GM10847 (cell line): ENCODE data around the gene CNPY4.

Experiments
- POLR2A ChIP-seq: IDR thresholded peaks from 2 replicates; pipeline ENCODE4 v1.6.1; 2011; ENCODE audit not compliant: insufficient read length; ENCODE audit errors: extremely low read depth

CNPY4 gene, protein sequence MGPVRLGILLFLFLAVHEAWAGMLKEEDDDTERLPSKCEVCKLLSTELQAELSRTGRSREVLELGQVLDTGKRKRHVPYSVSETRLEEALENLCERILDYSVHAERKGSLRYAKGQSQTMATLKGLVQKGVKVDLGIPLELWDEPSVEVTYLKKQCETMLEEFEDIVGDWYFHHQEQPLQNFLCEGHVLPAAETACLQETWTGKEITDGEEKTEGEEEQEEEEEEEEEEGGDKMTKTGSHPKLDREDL

DNA sequence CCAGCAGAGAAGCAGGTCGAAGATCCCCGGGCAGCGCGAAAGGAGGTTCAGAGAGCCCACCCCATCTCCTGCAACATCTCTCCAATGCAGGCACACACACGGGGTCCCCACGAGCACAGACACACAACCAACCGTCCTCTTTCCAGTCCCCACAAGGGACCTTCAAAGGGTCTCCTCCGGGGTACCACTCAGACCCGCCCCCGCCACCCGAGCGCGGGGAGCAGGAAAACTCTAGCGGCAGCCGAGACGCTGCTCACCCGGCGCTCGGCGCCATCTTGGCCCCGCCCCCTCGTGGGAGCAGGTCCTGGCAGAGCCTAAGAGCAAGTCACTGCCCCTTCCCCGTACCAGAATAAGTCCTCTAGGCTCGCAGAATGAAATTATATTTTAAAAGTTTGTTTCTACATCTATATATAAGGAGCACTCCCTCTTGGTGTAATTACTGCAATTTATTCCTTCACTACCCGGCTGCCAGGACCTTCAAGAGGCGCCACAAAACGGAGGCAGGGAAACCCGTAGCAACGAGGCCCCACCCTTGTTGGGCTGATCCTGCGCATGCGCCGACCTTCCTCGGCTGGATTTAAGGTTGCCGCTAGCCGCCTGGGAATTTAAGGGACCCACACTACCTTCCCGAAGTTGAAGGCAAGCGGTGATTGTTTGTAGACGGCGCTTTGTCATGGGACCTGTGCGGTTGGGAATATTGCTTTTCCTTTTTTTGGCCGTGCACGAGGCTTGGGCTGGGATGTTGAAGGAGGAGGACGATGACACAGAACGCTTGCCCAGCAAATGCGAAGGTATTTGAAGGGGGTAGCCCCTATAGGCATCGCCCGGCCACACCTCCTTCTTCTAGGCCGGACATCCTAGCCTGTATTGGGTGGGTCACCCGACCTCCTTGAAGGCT is at the start of gene CNPY4, which contains the start of gene TAF6:
TSS of gene CNPY4 (plus strand) at position 563 of the 898 bp plus-strand sequence. CDS start at position 674, 111 bp downstream.
TSS of gene TAF6 (minus strand) at position 287 of the 898 bp plus-strand sequence. CDS start 5,149 bp downstream, outside the sequence.
- peak; percentile 64 for TF ChIP-seq POLR2A

DNA sequence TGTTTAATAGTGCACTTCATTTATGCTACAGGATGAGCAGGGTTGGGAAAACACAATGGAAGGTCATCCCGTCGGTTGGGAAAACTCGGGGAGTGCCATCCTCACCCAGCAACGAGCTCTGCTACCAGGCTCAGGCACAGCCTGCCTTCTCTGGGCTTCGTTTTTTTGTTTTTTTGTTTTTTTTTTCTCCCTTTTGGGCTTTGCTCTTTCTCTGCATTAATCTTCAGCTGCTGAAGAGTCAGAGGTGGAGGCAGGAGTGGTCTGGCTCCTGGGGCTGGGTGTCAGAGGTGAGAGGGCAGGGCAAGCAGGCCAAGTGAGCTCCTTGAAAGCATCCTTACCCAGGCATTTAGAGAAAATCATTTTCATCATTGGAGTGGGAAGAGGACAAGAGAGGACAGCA is 49.4 kb upstream of the CNPY4 start:
- no peak for TF ChIP-seq POLR2A

DNA sequence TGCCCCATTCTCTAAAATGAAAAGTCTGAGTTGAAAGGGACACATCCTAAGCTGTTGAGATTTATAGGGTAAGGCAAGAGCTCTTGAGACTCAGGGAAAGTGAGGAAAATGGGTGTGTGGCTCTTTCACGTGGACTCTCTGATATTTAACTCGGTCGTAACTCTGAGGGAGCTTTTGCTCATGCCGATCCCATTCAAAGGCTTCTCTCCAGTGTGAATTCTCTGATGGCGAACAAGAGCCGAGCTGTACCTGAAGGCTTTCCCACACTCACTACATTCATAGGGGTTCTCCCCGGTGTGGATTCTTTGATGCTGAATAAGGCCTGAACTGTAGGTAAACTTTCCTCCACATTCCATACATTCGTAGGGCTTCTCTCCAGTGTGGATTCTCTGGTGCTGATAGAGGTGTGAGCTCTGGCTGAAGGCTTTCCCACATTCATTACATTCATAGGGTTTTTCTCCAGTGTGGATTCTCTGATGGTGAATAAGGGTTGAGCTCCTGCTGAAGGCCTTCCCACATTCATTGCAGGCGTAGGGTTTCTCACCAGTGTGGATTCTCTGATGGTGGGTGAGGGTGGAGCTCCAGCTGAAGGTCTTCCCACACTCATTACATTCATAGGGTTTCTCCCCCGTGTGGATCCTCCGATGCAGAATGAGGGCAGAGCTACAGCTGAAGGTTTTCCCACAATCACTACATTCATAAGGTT is 48.3 kb upstream of the CNPY4 start:
- no peak for TF ChIP-seq POLR2A

DNA sequence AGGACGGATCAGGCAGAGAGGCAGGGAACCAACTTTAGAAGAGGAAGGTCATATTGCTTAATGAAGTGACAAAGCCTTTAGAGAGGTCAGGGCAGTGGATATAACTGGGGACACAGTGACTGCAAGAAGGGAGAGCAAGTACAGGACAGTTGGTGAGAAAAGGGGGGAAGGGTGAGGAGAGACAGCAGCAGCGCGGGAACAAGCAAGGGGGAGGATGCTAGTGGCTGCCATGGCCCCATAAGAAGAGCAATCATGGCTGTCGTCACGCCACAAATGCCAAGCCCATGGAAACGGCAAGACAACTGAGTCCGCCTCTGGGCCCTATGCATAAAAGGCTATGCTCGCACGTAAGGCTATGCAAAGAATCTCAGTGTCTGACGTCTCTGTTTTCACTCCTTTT is 47.0 kb upstream of the CNPY4 start:
- TF ChIP-seq POLR2A, result no peak

DNA sequence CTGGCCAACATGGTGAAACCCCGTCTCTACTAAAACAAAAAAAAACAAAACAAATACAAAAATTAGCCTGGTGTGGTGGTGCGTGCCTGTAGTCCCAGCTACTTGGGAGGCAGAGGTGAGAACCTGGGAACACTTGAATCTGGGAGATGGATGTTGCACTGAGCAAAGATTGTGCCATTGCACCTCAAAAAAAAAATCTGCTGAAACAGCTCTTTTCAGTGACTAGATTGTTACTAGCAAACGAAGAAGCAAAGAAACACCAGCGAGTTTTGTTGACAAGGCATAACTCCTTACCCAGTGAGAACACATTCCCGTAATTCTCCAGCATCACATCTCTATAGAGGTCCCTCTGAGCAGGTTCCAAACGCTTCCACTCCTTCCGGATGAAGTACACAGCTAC is 44.6 kb upstream of the CNPY4 start:
- no peak for TF ChIP-seq POLR2A

DNA sequence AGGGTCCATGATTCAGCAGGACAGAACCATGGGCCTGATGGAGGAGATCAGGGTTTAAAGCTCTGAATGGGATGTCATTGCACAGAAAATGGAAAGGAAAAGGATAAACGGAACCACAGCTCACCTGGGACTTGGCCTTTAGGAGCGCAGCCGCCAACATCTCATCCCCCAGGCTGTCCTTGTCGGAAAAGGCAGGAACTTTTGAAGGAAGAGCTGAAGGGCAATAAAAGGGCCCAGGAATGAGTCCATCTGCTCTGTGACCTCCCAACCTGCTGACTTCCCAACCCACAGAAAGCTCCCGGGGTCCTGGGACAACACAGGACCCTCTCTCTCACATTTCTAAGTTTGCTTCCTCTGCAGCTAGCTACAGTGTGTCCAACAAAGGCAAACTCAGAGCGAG is 44.0 kb upstream of the CNPY4 start:
- TF ChIP-seq POLR2A, result no peak

DNA sequence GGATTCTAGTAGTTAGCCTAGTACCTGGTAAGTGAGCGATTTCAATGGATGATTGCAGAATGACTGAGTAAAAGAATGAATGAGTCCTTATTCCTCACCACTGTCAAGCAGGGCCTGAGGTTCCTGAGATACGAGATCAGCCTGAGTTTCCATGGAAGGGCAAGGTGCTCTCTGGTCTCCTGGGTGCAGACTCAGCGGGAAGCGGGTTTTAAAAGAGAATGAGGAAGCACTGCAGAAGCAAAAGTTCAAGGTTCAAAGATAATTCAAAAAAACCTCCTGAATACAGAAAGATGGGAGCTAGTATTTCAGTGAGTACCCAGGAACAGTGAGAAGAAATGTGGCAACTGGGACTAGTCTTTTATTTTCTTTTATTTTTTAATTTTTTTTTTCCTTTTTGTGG is 42.2 kb upstream of the CNPY4 start:
- no peak for TF ChIP-seq POLR2A

DNA sequence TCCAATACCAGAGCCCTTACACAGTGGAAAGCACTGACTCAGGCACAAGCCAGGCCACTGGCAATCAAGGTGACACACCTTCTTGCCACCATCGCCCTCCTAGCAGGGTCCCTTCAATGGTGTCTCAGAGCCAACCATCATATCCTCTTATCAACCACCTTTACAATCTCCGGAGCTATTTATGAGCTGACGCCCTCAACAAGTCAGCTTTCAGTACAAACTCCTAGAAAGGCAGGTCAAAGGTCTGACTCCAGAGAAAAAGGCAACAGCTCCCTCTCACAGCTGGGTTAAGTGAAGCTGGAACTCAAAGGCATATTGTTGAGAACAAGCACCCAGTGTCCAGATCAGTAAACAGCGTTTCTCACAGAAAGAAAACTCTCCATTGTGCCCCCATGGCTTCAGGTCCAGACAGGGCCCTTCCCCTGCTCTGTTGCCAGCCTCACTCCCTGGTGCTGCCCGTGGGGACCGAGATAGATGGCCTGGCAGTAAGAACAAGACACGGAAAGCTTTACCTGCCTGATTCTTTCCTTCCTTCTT is 40.3 kb upstream of the CNPY4 start:
- no peak for TF ChIP-seq POLR2A

DNA sequence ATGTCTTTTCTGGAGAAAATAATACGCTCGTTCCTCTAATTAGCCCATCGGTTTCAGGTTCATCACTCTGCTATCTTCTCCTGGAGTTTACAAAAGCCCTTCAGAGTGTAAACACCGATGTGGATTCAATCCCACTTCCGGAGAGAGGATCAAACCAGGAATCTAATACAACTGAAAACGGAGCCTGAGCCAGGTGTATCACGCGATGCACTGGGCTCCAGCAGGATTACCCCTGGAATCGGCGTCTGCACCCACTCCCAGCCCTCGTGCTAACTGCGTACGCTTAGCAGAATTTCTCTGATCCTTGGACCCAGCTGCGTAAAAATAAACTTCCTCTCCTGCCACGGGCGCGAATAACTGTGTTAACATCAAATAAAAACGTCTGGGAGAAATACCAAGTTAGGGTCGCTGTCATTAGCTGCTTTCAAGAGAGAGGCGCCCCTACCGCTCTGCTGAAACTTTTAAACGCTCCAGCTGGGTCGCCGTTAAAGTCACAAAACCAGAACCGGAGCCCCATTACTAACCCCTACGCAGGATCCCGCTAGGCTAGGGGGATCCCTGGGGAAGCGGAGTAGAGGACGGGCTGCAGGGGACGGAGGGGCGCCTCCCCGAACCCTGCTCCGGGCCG is 38.4 kb upstream of the CNPY4 start:
- TF ChIP-seq POLR2A, result no peak

DNA sequence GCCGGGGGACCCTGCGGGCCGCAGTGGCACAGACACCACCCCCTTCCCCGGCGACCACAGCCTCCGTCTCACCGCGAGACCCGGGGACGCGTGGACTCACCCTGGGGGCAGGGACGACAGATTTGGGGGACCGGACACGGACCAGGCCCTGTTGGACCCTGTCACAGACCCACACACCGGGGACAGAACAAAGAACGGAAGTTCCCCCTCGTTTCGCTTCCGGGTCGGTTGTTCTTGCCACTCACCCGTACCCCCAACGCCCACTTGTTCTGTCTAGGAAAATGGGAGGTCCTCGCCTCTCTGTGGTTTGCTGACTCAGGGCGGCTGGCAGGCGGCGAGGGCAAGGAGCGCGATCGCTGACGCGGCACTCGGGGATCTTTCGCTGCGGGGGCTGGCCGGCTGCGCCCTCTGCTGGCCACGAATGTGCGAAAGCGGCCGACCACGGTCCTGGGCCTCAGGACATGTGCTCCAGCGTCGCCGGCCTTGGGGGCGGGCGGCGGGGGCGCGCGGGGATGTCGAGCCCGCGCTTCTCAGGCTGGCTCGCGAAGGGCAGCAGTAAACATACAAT is 37.8 kb upstream of the CNPY4 start, which contains the start of gene ZNF3:
TSS of gene ZNF3 (minus strand) at position 189 of the 568 bp plus-strand sequence. CDS start 4,366 bp downstream, outside the sequence.
- TF ChIP-seq POLR2A, result peak; percentile 66

DNA sequence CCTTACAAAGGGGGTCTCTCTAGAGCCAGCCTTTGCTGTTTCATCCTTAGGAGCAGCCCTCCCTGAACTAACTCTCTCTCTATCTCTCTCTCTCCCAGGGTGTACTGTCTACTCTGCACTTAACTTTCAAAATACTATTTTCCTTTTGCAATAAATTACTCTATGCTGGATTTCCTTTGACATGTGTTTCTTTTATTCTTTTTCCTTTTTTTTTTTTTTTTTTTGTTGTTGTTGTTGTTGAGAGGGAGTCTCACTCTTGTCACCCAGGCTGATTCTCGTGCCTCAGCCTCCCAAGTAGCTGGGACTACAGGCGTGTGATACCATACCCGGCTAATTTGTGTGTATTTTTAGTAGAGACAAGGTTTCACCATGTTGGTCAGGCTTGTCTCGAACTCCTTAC is 36.5 kb upstream of the CNPY4 start:
- TF ChIP-seq POLR2A, result no peak

DNA sequence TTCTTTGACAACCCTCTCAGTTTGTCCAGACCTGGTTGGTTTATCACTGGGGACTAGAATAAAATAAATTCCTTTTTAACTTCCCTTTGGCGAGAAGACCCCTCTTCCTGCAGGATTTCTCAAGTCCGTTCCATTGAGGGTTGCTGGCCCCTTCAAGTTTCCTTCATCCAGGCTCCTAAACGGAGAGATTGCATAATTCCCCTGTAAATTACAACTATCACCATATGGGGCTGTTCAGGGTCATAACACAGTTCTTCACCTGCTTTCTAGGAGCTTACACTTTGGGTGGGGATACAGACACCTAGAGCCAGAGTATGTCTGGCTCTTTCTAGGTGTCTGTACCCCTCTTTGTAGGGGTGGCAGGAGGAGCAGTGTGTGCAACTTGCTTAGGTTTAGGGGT is 33.9 kb upstream of the CNPY4 start:
- TF ChIP-seq POLR2A, result no peak

DNA sequence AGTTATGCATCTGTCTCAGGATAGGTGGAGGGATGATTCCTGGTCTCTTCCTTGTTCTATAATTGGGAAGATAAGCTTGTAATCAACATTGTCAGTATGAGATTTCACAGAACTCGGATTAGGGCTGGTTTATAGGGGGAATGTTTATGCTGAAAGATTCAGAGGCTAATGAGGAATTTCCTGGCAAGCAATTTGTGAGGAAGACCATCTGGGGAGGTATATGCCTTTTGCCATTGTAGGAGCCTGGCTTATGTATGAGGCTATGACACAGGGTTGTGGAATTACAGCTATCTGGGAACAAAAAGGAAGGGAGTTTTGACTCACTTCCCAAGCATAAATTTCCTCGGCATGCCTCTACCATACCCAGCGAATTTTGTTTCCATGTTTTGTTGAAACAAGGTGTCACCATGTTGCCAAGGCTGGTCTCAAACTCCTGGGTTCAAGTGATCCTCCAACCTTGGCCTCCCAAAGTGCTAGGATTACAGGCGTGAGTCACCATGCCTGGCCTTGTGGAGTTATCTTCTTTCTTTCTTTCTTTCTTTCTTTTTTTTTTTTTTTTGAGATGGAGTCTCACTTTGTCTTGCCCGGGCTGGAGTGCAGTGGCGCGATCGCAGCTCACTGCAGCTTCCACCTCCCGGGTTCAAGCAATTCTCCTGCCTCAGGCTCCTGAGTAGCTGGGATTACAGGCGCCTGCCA is 32.2 kb upstream of the CNPY4 start:
- TF ChIP-seq POLR2A, result no peak

DNA sequence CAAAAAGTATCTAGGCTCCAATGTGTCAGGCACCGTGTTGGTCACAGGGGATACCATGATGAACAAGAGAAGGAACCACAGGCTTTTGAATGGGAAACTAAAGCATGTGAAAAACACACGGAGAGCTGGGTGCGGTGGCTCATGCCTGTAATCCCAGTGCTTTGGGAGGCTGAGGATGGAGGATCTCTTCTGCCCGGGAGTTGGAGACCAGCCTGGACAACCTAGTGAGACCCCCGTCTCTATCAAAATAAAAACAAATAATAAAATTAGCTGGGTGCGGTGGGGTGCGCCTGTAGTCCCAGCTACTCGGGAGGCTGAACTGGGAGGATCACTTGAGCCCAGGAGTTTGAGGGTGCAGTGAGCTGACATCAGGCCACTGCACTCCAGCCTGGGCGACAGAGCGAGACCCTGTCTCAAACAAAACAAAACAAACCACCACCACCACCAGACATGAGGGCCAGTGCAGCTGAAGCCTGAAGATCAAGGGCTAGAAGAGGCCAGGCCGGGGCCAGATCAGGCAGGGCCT is 31.3 kb upstream of the CNPY4 start:
- TF ChIP-seq POLR2A, result no peak
